GM18511 (cell line): ENCODE data around the gene ZMYND8.

Source experiments
- ATAC-seq: cut with Tn5 transposase; IDR thresholded peaks from one replicate; pipeline ENCODE4 v1.9.1; 2021; ENCODE audit warnings: mild to moderate bottlenecking, moderate library complexity; ENCODE audit not compliant: unreplicated experiment

ZMYND8 gene

GRCh38 chr20:47354714-47355488 lies 1.6 kb downstream of the ZMYND8 start:
- no peak for ATAC-seq

GRCh38 chr20:47354464-47354713 lies 2.1 kb downstream of the ZMYND8 start:
- no peak for ATAC-seq

- no peak for ATAC-seq
Measured at GRCh38 chr20:47353692-47354463, 2.6 kb downstream of the ZMYND8 start.

GRCh38 chr20:47353239-47353691 lies 3.2 kb downstream of the ZMYND8 start:
- ATAC-seq: no peak

GRCh38 chr20:47352332-47353238 lies 3.9 kb downstream of the ZMYND8 start:
- ATAC-seq: no peak

- ATAC-seq: no peak
Measured at GRCh38 chr20:47351643-47352331, 4.7 kb downstream of the ZMYND8 start.

GRCh38 chr20:47350691-47351545 lies 5.6 kb downstream of the ZMYND8 start:
- no peak for ATAC-seq

GRCh38 chr20:47350181-47350550 lies 6.3 kb downstream of the ZMYND8 start:
- ATAC-seq: no peak

- ATAC-seq: no peak
Measured at GRCh38 chr20:47349365-47350180, 6.9 kb downstream of the ZMYND8 start.

- ATAC-seq: no peak
Measured at GRCh38 chr20:47348539-47349142, 7.9 kb downstream of the ZMYND8 start.

GRCh38 chr20:47347661-47348435 lies 8.7 kb downstream of the ZMYND8 start:
- no peak for ATAC-seq

GRCh38 chr20:47346172-47346571 lies 10.3 kb downstream of the ZMYND8 start:
- no peak for ATAC-seq

GRCh38 chr20:47345214-47345613 lies 11.3 kb downstream of the ZMYND8 start:
- no peak for ATAC-seq

- no peak for ATAC-seq
Measured at GRCh38 chr20:47343007-47343472, 13.5 kb downstream of the ZMYND8 start.

GRCh38 chr20:47338131-47338628 lies 18.3 kb downstream of the ZMYND8 start:
- no peak for ATAC-seq

GRCh38 chr20:47337413-47337812 lies 19.1 kb downstream of the ZMYND8 start:
- no peak for ATAC-seq

- no peak for ATAC-seq
Measured at GRCh38 chr20:47336129-47336754, 20.3 kb downstream of the ZMYND8 start.
